Pancreas (tissue), 10 donors: ENCODE measurements around the gene TRPC4. TPM values are rescaled to one million over a fixed set of nuclear protein-coding genes. Genes with fewer than 3 reads are reported as not detected.
A peak's percentile ranks its signal among the peaks of the same experiment; 100 is the strongest.

Source experiments
- ATAC-seq, 4 donors: fragments of 200-7000 bp; cut with Tn5 transposase; one replicate each; pipeline versions ENCODE4 v1.8.0 to v1.9.1; 2020; ENCODE audit warnings: mild to moderate bottlenecking in 4 of 4, moderate library complexity in 4 of 4
- DNase-seq, 6 donors: peaks; one replicate each; pipeline ENCODE4 v3.0.0-alpha.2; 2020
- FAIRE-seq: peaks from 2 replicates; lab custom pipeline; 2012; peaks lifted over from hg19 to GRCh38; lab: Jason Lieb, UNC
- H3K27ac ChIP-seq, 4 donors: fragments of 200-600 bp; sonication (generic); 1 replicate in 3 of 4; 2 replicates in 1 of 4; pipeline versions ENCODE4 v1.5.0 to v1.8.0; 2020
- H3K27me3 ChIP-seq, 4 donors: fragments of 200-600 bp; one replicate each; pipeline ENCODE4 v1.8.0; 2021
- H3K36me3 ChIP-seq, 3 donors: fragments of 200-600 bp; sonication (generic) in 1 of 3; one replicate each; pipeline versions ENCODE4 v1.5.0 to v1.8.0; 2020 to 2021
- H3K4me1 ChIP-seq, 3 donors: fragments of 200-600 bp; one replicate each; pipeline ENCODE4 v1.8.0; 2021
- H3K4me3 ChIP-seq, 4 donors: fragments of 200-600 bp; sonication (generic) in 2 of 4; one replicate each; pipeline versions ENCODE4 v1.5.0 to v1.8.0; 2020 to 2021
- H3K9me3 ChIP-seq, 4 donors: fragments of 200-600 bp; one replicate each; pipeline ENCODE4 v1.8.0; 2021
- CTCF ChIP-seq, 4 donors: fragments of 200-600 bp; sonication (generic) in 3 of 4; IDR thresholded peaks; one replicate each; pipeline versions ENCODE4 v1.5.0 to v1.8.0; 2021; ENCODE audit warnings: antibody characterized with exemption in 4 of 4
- WGBS, 2 donors: extraction: QIAGEN DNeasy Blood & Tissue Kit; methylation state at CpG; one replicate each; pipeline ENCODE4 v1.1.7; 2013; 5-methylcytosine and 5-hydroxymethylcytosine counted together
- intact Hi-C, 3 donors: fragments of 100-400 bp; cut with DNase I; formaldehyde crosslinking; loops; one replicate each; pipeline versions ENCODE4 v1.11.1 to v1.14.2; 2022
- polyA plus RNA-seq, 2 donors: library from polyadenylated mRNA; stranded (reverse); fragments of 200-250 nt; gene quantifications; one replicate each; pipeline ENCODE4 v1.2.3, GENCODE V29; 2013
- total RNA-seq, 6 donors: library from RNA; stranded (reverse); fragmentation: NEBNext Ultra II Directional in 4 of 6; extraction: Animal tissue kit (Norgen Biotek cat#: 25700) in 4 of 6; gene quantifications; one replicate each; pipeline versions ENCODE4 v1.2.1 to v1.2.4, GENCODE V29; 2021 to 2023
- donor health status: healthy with polysubstance abuse.
- donor health status: DM: no; HTN: no; CAD: no; lungs with moderate emphysema.
- donor health status: DM: no; HTN: no; CAD: no.
- donor health status: control.
- donor health status: control.
- donor health status: Bipolar disorder and iron deficiency.
- donor health status: DM: yes; HTN: yes; CAD: no.
- donor health status: DM: no; HTN: no; CAD: no.
- donor health status: DM: no; HTN: no; CAD: no.
- donor health status: DM: yes; HTN: yes; CAD: no.

Gene TRPC4
- total and polyA plus RNA-seq, 8 donors: 0.32 to 1.7 (median 0.62) TPM

GRCh38 chr13:37910790-37911189, 41.2 kb upstream of the TRPC4 start:
- Histone ChIP-seq H3K27ac (no peak overlapping the region), H3K4me3 (no peak overlapping the region), H3K9me3 (no peaks in the 10 kb centered on the region), H3K36me3 (no peaks in the 10 kb centered on the region), H3K27me3 (no peaks in the 10 kb centered on the region), H3K4me1 (no peaks in the 10 kb centered on the region)
- ATAC-seq (no peak), FAIRE-seq (no peak), DNase-seq (no peak)
- 34 to 37% methylated on average over 1 of the region's 1 CpG for WGBS, 2 donors
- no peak for TF ChIP-seq CTCF (IDR thresholded peaks at IDR 0.05)
- intact Hi-C loops: no loop called here

GRCh38 chr13:37906880-37907279, 37.3 kb upstream of the TRPC4 start:
- intact Hi-C loops: no loop called here
- 59 to 69% methylated on average over 1 of the region's 1 CpG for WGBS, 2 donors

GRCh38 chr13:37905736-37906135, 36.2 kb upstream of the TRPC4 start:
- Histone ChIP-seq H3K36me3 (no peaks in the 10 kb centered on the region), H3K27me3 (no peaks in the 10 kb centered on the region), H3K27ac (no peak overlapping the region), H3K4me3 (no peak overlapping the region), H3K9me3 (no peaks in the 10 kb centered on the region), H3K4me1 (no peaks in the 10 kb centered on the region)
- DNase-seq (no peak), FAIRE-seq (no peak), ATAC-seq (no peak)
- 59 to 74% methylated on average over 2 of the region's 2 CpGs for WGBS, 2 donors
- no peak for TF ChIP-seq CTCF (IDR thresholded peaks at IDR 0.05)
- intact Hi-C loops: no loop called here

More at GRCh38 chr13:37906880-37907279, 37.3 kb upstream of the TRPC4 start:
- no peaks in the 10 kb centered on the region for H3K4me1 ChIP-seq
- no peak overlapping the region for H3K4me3 ChIP-seq
- no peak for DNase-seq
- no peaks in the 10 kb centered on the region for H3K27me3 ChIP-seq
- no peaks in the 10 kb centered on the region for H3K9me3 ChIP-seq
- FAIRE-seq: no peak
- no peak for ATAC-seq
- no peaks in the 10 kb centered on the region for H3K36me3 ChIP-seq
- H3K27ac ChIP-seq: no peak overlapping the region
- TF ChIP-seq CTCF (IDR thresholded peaks at IDR 0.05): no peak

GRCh38 chr13:37899753-37900152, 30.2 kb upstream of the TRPC4 start:
- no peak for TF ChIP-seq CTCF (IDR thresholded peaks at IDR 0.05)
- ATAC-seq: peak; percentile 60 to 90 (median 86)
- H3K9me3 ChIP-seq: no peaks in the 10 kb centered on the region
- FAIRE-seq: no peak
- H3K4me3 ChIP-seq: no peak overlapping the region
- DNase-seq: peak in 3 of 6 donors; percentile 11 to 18 (median 17)
- no peaks in the 10 kb centered on the region for H3K27me3 ChIP-seq
- no peaks in the 10 kb centered on the region for H3K36me3 ChIP-seq
- H3K4me1 ChIP-seq: no peaks in the 10 kb centered on the region
- 18 to 27% methylated on average over 4 of the region's 4 CpGs for WGBS, 2 donors
- H3K27ac ChIP-seq: no peak overlapping the region
- intact Hi-C loops: no loop called here

GRCh38 chr13:37893321-37893720, 23.7 kb upstream of the TRPC4 start:
- no peak for TF ChIP-seq CTCF (IDR thresholded peaks at IDR 0.05)
- Histone ChIP-seq H3K4me3 (no peak overlapping the region), H3K36me3 (no peaks in the 10 kb centered on the region), H3K27ac (no peak overlapping the region), H3K27me3 (no peaks in the 10 kb centered on the region), H3K4me1 (no peaks in the 10 kb centered on the region), H3K9me3 (no peaks in the 10 kb centered on the region)
- intact Hi-C loops: no loop called here
- FAIRE-seq: no peak
- no peak for ATAC-seq
- DNase-seq: no peak
